ENCODE measurements around the gene KLC4. TPM values are rescaled to one million over a fixed set of nuclear protein-coding genes. Genes with fewer than 3 reads are reported as not detected.
A peak's percentile ranks its signal among the peaks of the same experiment; 100 is the strongest.

KLC4 gene
- total RNA-seq, 1 donor from 2014 or later: 16.7 TPM

DNA sequence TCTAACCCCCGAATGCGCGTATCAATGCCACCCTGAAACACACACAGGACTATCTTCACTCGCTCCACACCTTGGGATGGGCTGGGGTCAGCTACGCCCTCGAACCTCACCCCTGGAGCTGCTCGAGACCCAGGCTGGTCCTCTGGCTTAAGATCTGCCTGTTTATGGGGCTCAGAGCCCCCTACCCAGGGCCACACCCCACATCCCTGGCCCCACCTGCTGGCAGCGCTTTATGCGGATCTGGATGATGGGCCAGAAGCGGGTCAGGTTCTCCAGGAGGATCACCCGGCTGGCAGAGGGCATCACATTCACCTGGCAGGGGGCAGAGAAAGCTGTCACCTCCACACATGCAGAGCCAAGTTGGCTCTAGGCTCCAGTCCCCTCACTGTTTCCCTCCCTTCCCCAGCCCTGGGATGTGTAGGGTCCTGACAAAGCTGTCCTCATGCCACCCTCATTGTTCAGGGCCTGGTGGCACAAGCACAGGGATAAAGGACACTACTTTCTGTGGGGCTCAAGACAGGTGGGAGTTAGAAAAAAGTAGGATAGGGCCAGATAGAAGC lies 14.0 kb upstream of the KLC4 start:
- TF ChIP-seq, protein P1, sequence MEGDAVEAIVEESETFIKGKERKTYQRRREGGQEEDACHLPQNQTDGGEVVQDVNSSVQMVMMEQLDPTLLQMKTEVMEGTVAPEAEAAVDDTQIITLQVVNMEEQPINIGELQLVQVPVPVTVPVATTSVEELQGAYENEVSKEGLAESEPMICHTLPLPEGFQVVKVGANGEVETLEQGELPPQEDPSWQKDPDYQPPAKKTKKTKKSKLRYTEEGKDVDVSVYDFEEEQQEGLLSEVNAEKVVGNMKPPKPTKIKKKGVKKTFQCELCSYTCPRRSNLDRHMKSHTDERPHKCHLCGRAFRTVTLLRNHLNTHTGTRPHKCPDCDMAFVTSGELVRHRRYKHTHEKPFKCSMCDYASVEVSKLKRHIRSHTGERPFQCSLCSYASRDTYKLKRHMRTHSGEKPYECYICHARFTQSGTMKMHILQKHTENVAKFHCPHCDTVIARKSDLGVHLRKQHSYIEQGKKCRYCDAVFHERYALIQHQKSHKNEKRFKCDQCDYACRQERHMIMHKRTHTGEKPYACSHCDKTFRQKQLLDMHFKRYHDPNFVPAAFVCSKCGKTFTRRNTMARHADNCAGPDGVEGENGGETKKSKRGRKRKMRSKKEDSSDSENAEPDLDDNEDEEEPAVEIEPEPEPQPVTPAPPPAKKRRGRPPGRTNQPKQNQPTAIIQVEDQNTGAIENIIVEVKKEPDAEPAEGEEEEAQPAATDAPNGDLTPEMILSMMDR (conservative IDR thresholded peaks at IDR 0.05): no peak
- DNase-seq (ENCODE audit: low read depth, low spot score): no peak
- Mint-ChIP-seq H3K27me3 (ENCODE audit: low read depth) (no peaks in the 10 kb centered on the region), H3K9me3 (no peaks in the 10 kb centered on the region), H3K4me3 (no peak overlapping the region), H3K27ac (ENCODE audit: unreplicated experiment) (no peak overlapping the region), H3K36me3 (ENCODE audit: low read depth) (peaks cover 5% of the 10 kb centered on the region), H3K4me1 (peaks cover under 1% of the 10 kb centered on the region)

DNA sequence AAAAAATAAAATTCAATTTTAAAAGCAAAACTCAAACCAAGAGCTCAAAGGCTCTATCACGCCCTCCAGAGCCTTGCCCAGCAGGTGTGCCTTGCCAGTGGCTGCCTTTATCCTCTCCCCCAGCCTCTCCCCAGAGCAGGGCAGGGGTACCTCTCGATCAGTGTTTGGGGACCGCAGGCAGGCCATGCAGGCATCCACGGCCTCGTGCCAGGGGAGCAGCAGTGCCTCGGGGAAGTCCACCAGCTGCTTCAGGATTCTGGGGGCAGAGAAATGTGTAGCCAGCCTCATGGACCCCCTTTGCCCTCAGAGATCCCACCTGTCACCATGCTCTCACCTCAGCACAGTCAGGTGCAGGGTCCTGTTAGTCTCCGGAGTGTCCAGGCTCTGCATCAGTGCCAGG lies 11.4 kb upstream of the KLC4 start:
- Mint-ChIP-seq H3K9me3 (no peaks in the 10 kb centered on the region), H3K4me3 (no peak overlapping the region), H3K27me3 (ENCODE audit: low read depth) (no peaks in the 10 kb centered on the region), H3K36me3 (ENCODE audit: low read depth) (peaks cover 7% of the 10 kb centered on the region), H3K27ac (ENCODE audit: unreplicated experiment) (no peak overlapping the region), H3K4me1 (peaks cover 21% of the 10 kb centered on the region)
- DNase-seq (ENCODE audit: low read depth, low spot score): no peak
- TF ChIP-seq, protein P1 (conservative IDR thresholded peaks at IDR 0.05): no peak

DNA sequence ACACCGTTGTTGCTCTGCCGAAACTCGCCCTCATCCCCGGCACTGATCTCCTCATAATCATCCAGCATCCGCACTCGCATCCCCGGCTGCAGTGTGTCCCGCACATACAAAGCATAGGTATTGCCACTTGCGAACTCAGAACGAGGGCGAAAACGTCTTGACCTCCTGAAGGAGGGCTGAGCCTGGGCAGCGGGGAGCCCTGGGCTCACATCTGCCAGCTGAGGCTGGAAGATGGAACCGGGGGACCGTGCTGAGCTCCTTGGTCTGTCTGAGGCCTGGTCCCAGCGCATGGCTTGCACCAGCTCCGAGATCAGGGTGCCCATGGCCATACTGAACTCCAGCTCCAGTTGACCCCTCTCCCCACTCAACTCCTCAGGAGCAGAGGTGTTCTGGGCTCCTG lies 8.4 kb upstream of the KLC4 start:
- Mint-ChIP-seq H3K27me3 (ENCODE audit: low read depth) (no peaks in the 10 kb centered on the region), H3K27ac (ENCODE audit: unreplicated experiment) (no peak overlapping the region), H3K4me1 (peaks cover 32% of the 10 kb centered on the region), H3K9me3 (no peaks in the 10 kb centered on the region), H3K4me3 (peak overlapping the region; percentile 94), H3K36me3 (ENCODE audit: low read depth) (peaks cover 9% of the 10 kb centered on the region)
- DNase-seq (ENCODE audit: low read depth, low spot score): no peak
- TF ChIP-seq, protein P1 (conservative IDR thresholded peaks at IDR 0.05): no peak

DNA sequence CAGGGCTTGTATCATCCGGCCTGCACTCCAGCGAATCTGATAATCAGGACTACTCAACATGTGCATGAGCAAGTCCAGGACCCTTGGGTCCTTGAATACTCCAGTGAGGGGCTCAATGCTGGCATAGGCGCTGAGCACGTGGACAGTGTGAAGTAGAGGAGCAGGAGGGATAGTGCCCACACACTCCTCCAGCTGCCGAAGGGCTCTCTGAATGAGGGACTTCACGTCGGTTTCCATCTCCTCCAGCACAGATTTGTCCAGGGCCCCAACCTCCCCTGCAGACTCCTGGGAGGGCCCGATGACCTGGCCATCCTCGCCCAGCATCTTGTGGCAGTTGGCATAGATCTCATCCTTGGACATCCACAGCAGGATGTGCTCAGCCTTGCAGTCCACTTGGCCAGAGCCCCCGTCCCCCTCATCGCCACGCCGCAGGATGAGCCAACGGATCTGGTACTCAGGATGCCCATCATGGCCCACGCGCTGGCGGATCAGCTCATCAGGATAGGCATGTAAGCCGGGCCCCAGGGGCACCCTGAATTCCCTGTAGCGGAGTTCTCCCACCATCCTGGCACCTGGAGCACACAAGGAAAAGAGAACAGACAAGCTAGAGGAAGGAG lies 7.1 kb upstream of the KLC4 start:
- TF ChIP-seq, protein P1 (conservative IDR thresholded peaks at IDR 0.05): no peak
- Mint-ChIP-seq H3K9me3 (no peaks in the 10 kb centered on the region), H3K27ac (ENCODE audit: unreplicated experiment) (peak overlapping the region; percentile 31), H3K4me3 (peak overlapping the region; percentile 94), H3K36me3 (ENCODE audit: low read depth) (peaks cover 9% of the 10 kb centered on the region), H3K27me3 (ENCODE audit: low read depth) (no peaks in the 10 kb centered on the region), H3K4me1 (peaks cover 32% of the 10 kb centered on the region)
- no peak for DNase-seq (ENCODE audit: low read depth, low spot score)

DNA sequence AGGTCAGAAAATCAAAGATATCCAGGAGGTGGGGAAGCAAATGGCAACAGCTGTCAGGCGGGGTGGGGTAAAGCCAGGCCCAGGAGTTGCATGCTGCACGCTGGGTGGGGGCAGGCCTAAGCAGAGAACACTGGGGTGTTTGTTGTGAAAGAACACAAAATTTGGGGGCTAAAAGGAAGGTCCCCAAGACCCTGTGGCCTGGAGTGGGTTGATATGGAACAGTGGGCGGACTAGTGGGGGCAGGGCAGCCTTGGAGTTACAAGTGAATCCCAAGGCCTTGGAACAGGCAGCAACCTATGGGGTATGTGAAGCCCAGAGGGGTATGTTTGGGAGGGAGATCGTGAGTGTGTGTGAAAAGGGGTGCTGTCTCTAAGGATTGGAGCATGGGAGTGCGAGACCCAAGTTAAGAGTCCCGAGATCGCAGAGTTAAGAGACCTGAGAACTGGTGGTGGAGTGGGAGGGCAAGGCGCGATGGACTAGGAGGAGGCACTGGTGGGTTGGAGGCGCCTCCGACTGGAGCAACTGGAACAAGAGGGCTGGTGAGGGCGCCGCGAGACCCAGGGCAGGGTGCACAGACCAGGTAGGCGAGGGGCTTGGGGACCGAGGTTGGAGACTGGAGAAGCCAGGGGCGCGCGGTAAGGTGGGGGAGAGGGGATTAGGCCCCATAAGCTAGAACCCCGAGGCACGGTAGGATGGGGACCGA lies 6.4 kb upstream of the KLC4 start:
- TF ChIP-seq, protein P1 (conservative IDR thresholded peaks at IDR 0.05): no peak
- Mint-ChIP-seq H3K4me1 (peaks cover 34% of the 10 kb centered on the region), H3K4me3 (peak overlapping the region; percentile 94), H3K27me3 (ENCODE audit: low read depth) (no peaks in the 10 kb centered on the region), H3K27ac (ENCODE audit: unreplicated experiment) (peak overlapping the region; percentile 98), H3K36me3 (ENCODE audit: low read depth) (peaks cover 6% of the 10 kb centered on the region), H3K9me3 (no peaks in the 10 kb centered on the region)
- no peak for DNase-seq (ENCODE audit: low read depth, low spot score)

Measured in neural crest cell (in vitro differentiated cells).